Endothelial cell of umbilical vein (primary cell): ENCODE results near the gene CHM. TPM values are rescaled to one million over a fixed set of nuclear protein-coding genes. Genes with fewer than 3 reads are reported as not detected.
"Not testable (repeated sequence)": the region's sequence is repeated elsewhere in the genome, so short reads cannot be mapped to it uniquely, and the experiment has no call there.

Experiments
- BruUV-seq: library from RNA; stranded (reverse); fragments of 400-500 nt; replicated peaks from 2 replicates; lab custom pipeline; 2021; lab: Mats Ljungman, UMichigan
- CTCF ChIA-PET: fragments of 300-600, 350-600 bp; sonication (Branson Sonifier 250); formaldehyde crosslinking; loops from one replicate; lab custom pipeline; 2021; ENCODE audit warnings: antibody characterized with exemption, inconsistent platforms; lab: Charles Lee
- POLR2A ChIA-PET: fragments of 300-600, 350-600 bp; sonication (Branson Sonifier 250); formaldehyde crosslinking; loops from one replicate; lab custom pipeline; 2021; ENCODE audit warnings: antibody characterized with exemption, inconsistent platforms; lab: Charles Lee
- DNase-seq: peaks from one replicate; pipeline ENCODE4 v3.0.0-alpha.2; 2011; ENCODE audit warnings: low read depth, low spot score
- FAIRE-seq: peaks from 2 replicates; lab custom pipeline; 2011; peaks lifted over from hg19 to GRCh38; lab: Jason Lieb, UNC
- H2AFZ ChIP-seq: 2 replicates; pipeline ENCODE4 v1.6.0; 2012; ENCODE audit warnings: low read depth, low read length, control low read depth, inconsistent platforms
- H3K27ac ChIP-seq: 2 replicates; pipeline ENCODE4 v1.5.1; 2011; ENCODE audit warnings: low read depth, mild to moderate bottlenecking, control low read depth, low read length, moderate library complexity; ENCODE audit not compliant: insufficient read depth
- H3K27me3 ChIP-seq, 2 experiments: 2 replicates each; pipeline versions ENCODE4 v1.6.0 to v1.6.1; 2011; ENCODE audit warnings: low read length in 2 of 2, mixed read lengths in 1 of 2; ENCODE audit not compliant: control insufficient read depth in 2 of 2, insufficient read depth in 2 of 2
- H3K36me3 ChIP-seq, 2 experiments: 2 replicates in 1 of 2; 3 replicates in 1 of 2; pipeline ENCODE4 v1.5.1; 2011; ENCODE audit warnings: low read length in 2 of 2, mild to moderate bottlenecking in 1 of 2, moderate library complexity in 1 of 2; ENCODE audit not compliant: control insufficient read depth in 2 of 2, insufficient read depth in 2 of 2; ENCODE audit errors: extremely low read depth in 1 of 2
- H3K4me1 ChIP-seq: 3 replicates; pipeline ENCODE4 v1.5.1; 2011; ENCODE audit warnings: mild to moderate bottlenecking, low read length; ENCODE audit not compliant: control insufficient read depth, insufficient read depth; ENCODE audit errors: extremely low read depth
- H3K4me2 ChIP-seq: 2 replicates; pipeline ENCODE4 v1.6.1; 2011; ENCODE audit warnings: low read length, control low read depth, mixed read lengths; ENCODE audit not compliant: insufficient read depth
- H3K4me3 ChIP-seq, 3 experiments: fragments of 200-600 bp in 1 of 3; sonication (generic), shearing (Covaris generic) in 1 of 3; replicated peaks in 1 of 3; 2 replicates each; pipeline ENCODE4 v1.5.1; 2011 to 2016; ENCODE audit warnings: control low read depth in 3 of 3, low read length in 3 of 3, mild to moderate bottlenecking in 2 of 3, inconsistent platforms in 1 of 3, low read depth in 1 of 3, moderate library complexity in 1 of 3; ENCODE audit not compliant: insufficient read depth in 1 of 3
- H3K79me2 ChIP-seq: 2 replicates; pipeline ENCODE4 v1.6.0; 2012; ENCODE audit warnings: low read length, inconsistent platforms; ENCODE audit not compliant: control insufficient read depth, insufficient read depth
- H3K9ac ChIP-seq: replicated peaks from 2 replicates; pipeline ENCODE3; 2011; ENCODE audit warnings: low read length, control low read depth; ENCODE audit not compliant: insufficient read depth; ENCODE audit errors: extremely low read depth
- H3K9me1 ChIP-seq: replicated peaks from 3 replicates; pipeline ENCODE4 v1.6.0; 2011; ENCODE audit warnings: mild to moderate bottlenecking, low read length; ENCODE audit not compliant: control insufficient read depth, insufficient read depth; ENCODE audit errors: extremely low read depth
- H3K9me3 ChIP-seq: replicated peaks from 2 replicates; pipeline ENCODE4 v1.5.1; 2012; ENCODE audit warnings: low read length, inconsistent platforms; ENCODE audit not compliant: control insufficient read depth, insufficient read depth
- H4K20me1 ChIP-seq: replicated peaks from 2 replicates; pipeline ENCODE3; 2011; ENCODE audit warnings: mild to moderate bottlenecking, low read length; ENCODE audit not compliant: control insufficient read depth, insufficient read depth; ENCODE audit errors: extremely low read depth
- GATA2 ChIP-seq: IDR thresholded peaks from 2 replicates; pipeline ENCODE4 v1.7.0; 2011; ENCODE audit warnings: low read depth, mild to moderate bottlenecking, moderate library complexity, mixed read lengths, low read length; ENCODE audit not compliant: insufficient read length, insufficient read depth
- dilution Hi-C: fragments of 300-500 bp; cut with MboI; formaldehyde crosslinking; loops from one replicate; pipeline ENCODE4 v1.15.0; 2019; ENCODE audit warnings: low sequenced_read_pairs; ENCODE audit not compliant: extremely low pct_ligation_motif_present
- intact Hi-C: fragments of 100-400 bp; cut with micrococcal nuclease; formaldehyde crosslinking; loops from one replicate; pipeline ENCODE4 v1.10.0; 2022
- polyA plus RNA-seq, 4 experiments: library from polyadenylated mRNA; depleted of rRNA in 3 of 4; stranded (reverse) in 3 of 4; unstranded in 1 of 4; fragments of >200 nt; gene quantifications; 2 replicates each; pipeline versions ENCODE4 v1.2.1 to v1.2.3, GENCODE V29; 2011 to 2012; ENCODE audit warnings: missing spikeins in 1 of 4
- total RNA-seq: library from RNA; stranded (reverse); gene quantifications from 2 replicates; pipeline ENCODE4 v1.2.3, GENCODE V29; 2021

Gene CHM
- total and polyA plus RNA-seq, 2 donors (not counting 3 experiments of a cell fraction or from before 2014, with no cell fraction given), result 10.5 to 18.4 TPM

GRCh38 chrX:85977218-85977617, 70.1 kb downstream of the CHM start:
- H4K20me1 ChIP-seq, result no peaks in the 10 kb centered on the region
- POLR2A ChIA-PET, result no interaction called here
- TF ChIP-seq GATA2, result no peak
- H3K36me3 ChIP-seq, result peaks cover 0 to 3% of the 10 kb centered on the region in 2 experiments
- DNase-seq (no peak), FAIRE-seq (no peak)
- H3K9ac ChIP-seq, result no peak overlapping the region
- no peak overlapping the region for H3K27ac ChIP-seq
- H3K27me3 ChIP-seq, result no peaks in the 10 kb centered on the region
- H3K79me2 ChIP-seq, result no peaks in the 10 kb centered on the region
- intact Hi-C loops, result no loop called here
- H3K4me3 ChIP-seq, result no peak overlapping the region
- H2AFZ ChIP-seq, result no peak overlapping the region
- no peaks in the 10 kb centered on the region for H3K9me1 ChIP-seq
- H3K9me3 ChIP-seq, result no peaks in the 10 kb centered on the region
- no peak overlapping the region for H3K4me2 ChIP-seq
- dilution Hi-C loops, result no loop called here
- H3K4me1 ChIP-seq, result no peaks in the 10 kb centered on the region
- no TSS peak for BruUV-seq
- CTCF ChIA-PET, result no interaction called here

DNA sequence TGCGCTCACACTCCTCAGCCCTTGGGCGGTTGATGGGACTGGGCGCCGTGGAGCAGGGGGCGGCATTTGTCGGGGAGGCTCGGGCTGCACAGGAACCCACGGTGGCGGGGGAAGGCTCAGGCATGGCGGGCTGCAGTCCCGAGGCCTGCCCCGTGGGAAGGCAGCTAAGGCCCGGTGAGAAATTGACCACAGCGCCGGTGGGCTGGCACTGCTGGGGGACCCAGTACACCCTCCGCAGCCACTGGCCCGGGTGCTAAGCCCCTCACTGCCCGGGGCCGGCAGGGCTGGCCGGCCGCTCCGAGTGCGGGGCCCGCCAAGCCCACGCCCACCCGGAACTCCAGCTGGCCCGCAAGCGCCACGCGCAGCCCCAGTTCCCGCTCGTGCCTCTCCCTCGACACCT, 75.0 kb downstream of the CHM start:
- H3K27me3 ChIP-seq, H3K9me3 ChIP-seq, H3K4me1 ChIP-seq, H3K36me3 ChIP-seq, H4K20me1 ChIP-seq, BruUV-seq, H3K79me2 ChIP-seq, H3K9me1 ChIP-seq, H3K9ac ChIP-seq, H3K4me2 ChIP-seq, FAIRE-seq, CTCF ChIA-PET, H3K27ac ChIP-seq, dilution Hi-C loops, intact Hi-C loops, H3K4me3 ChIP-seq, DNase-seq, POLR2A ChIA-PET, H2AFZ ChIP-seq: not testable (repeated sequence)
